ENCODE measurements around the gene EMC7. TPM values are rescaled to one million over a fixed set of nuclear protein-coding genes. Genes with fewer than 3 reads are reported as not detected.

Gene EMC7
- total RNA-seq, 1 donor, result 40.5 TPM

DNA sequence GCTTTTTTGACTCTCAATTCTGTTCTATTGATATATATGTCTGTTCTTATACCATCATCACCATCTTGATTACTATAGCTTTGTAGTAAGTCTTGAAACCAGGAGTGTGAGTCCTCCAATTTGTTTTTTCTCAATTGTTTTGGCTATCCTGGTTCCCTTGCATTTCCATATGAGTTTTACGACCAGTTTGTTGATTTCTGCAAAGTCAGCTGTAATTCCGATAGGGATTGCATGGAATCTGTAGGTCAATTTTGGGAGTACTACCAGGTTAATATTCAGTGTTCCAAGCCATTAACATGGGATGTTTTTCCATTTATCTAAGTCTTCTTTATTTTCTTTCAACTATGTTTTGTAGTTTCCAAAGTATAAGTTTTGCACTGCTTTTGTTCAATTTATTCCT lies 27.2 kb upstream of the EMC7 start:
- no peaks in the 10 kb centered on the region for H4K20me1 ChIP-seq (ENCODE audit: insufficient read depth, low read length)
- no peak overlapping the region for H3K4me3 ChIP-seq (ENCODE audit: insufficient read depth, low read length)
- H3K36me3 ChIP-seq (ENCODE audit: insufficient read depth, low read length), result no peaks in the 10 kb centered on the region
- H3K79me2 ChIP-seq (ENCODE audit: insufficient read depth, low read length), result no peaks in the 10 kb centered on the region
- DNase-seq (ENCODE audit: insufficient read length, low spot score, missing footprints), result no peak
- no peak overlapping the region for H3K27ac ChIP-seq (ENCODE audit: low read depth, low read length)
- TF ChIP-seq, protein P1, sequence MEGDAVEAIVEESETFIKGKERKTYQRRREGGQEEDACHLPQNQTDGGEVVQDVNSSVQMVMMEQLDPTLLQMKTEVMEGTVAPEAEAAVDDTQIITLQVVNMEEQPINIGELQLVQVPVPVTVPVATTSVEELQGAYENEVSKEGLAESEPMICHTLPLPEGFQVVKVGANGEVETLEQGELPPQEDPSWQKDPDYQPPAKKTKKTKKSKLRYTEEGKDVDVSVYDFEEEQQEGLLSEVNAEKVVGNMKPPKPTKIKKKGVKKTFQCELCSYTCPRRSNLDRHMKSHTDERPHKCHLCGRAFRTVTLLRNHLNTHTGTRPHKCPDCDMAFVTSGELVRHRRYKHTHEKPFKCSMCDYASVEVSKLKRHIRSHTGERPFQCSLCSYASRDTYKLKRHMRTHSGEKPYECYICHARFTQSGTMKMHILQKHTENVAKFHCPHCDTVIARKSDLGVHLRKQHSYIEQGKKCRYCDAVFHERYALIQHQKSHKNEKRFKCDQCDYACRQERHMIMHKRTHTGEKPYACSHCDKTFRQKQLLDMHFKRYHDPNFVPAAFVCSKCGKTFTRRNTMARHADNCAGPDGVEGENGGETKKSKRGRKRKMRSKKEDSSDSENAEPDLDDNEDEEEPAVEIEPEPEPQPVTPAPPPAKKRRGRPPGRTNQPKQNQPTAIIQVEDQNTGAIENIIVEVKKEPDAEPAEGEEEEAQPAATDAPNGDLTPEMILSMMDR (IDR thresholded peaks at IDR 0.05; ENCODE audit: extremely low read depth, low read depth, low read length), result no peak
- no peaks in the 10 kb centered on the region for H3K4me1 ChIP-seq (ENCODE audit: insufficient read depth, low read length)
- no peaks in the 10 kb centered on the region for H3K27me3 ChIP-seq (ENCODE audit: insufficient read depth, low read length)
- no peaks in the 10 kb centered on the region for H3K9me3 ChIP-seq (ENCODE audit: low read depth, low read length)
- no peak overlapping the region for H2AFZ ChIP-seq (ENCODE audit: low read length)
- H3K4me2 ChIP-seq (ENCODE audit: insufficient read depth, low read length), result no peak overlapping the region

- no peaks in the 10 kb centered on the region for H3K36me3 ChIP-seq (ENCODE audit: insufficient read depth, low read length)
- H3K27me3 ChIP-seq (ENCODE audit: insufficient read depth, low read length), result no peaks in the 10 kb centered on the region
- no peak overlapping the region for H3K4me2 ChIP-seq (ENCODE audit: insufficient read depth, low read length)
- DNase-seq (ENCODE audit: insufficient read length, low spot score, missing footprints), result no peak
- H3K27ac ChIP-seq (ENCODE audit: low read depth, low read length), result no peak overlapping the region
- TF ChIP-seq, protein P1 (IDR thresholded peaks at IDR 0.05; ENCODE audit: extremely low read depth, low read depth, low read length), result no peak
- peaks cover 5% of the 10 kb centered on the region for H3K4me1 ChIP-seq (ENCODE audit: insufficient read depth, low read length)
- no peaks in the 10 kb centered on the region for H3K9me3 ChIP-seq (ENCODE audit: low read depth, low read length)
- no peak overlapping the region for H2AFZ ChIP-seq (ENCODE audit: low read length)
- H3K4me3 ChIP-seq (ENCODE audit: insufficient read depth, low read length), result no peak overlapping the region
- H4K20me1 ChIP-seq (ENCODE audit: insufficient read depth, low read length), result no peaks in the 10 kb centered on the region
- no peaks in the 10 kb centered on the region for H3K79me2 ChIP-seq (ENCODE audit: insufficient read depth, low read length)
Observed at GRCh38 chr15:34126522-34126921, 24.9 kb upstream of the EMC7 start.

- H3K27me3 ChIP-seq (ENCODE audit: insufficient read depth, low read length), result no peaks in the 10 kb centered on the region
- no peaks in the 10 kb centered on the region for H3K79me2 ChIP-seq (ENCODE audit: insufficient read depth, low read length)
- H3K4me1 ChIP-seq (ENCODE audit: insufficient read depth, low read length), result peaks cover 5% of the 10 kb centered on the region
- H3K36me3 ChIP-seq (ENCODE audit: insufficient read depth, low read length), result no peaks in the 10 kb centered on the region
- no peak overlapping the region for H3K4me3 ChIP-seq (ENCODE audit: insufficient read depth, low read length)
- no peak overlapping the region for H3K27ac ChIP-seq (ENCODE audit: low read depth, low read length)
- no peak overlapping the region for H2AFZ ChIP-seq (ENCODE audit: low read length)
- no peaks in the 10 kb centered on the region for H4K20me1 ChIP-seq (ENCODE audit: insufficient read depth, low read length)
- TF ChIP-seq, protein P1 (IDR thresholded peaks at IDR 0.05; ENCODE audit: extremely low read depth, low read depth, low read length), result no peak
- H3K4me2 ChIP-seq (ENCODE audit: insufficient read depth, low read length), result no peak overlapping the region
- DNase-seq (ENCODE audit: insufficient read length, low spot score, missing footprints), result no peak
- H3K9me3 ChIP-seq (ENCODE audit: low read depth, low read length), result no peaks in the 10 kb centered on the region
Observed at GRCh38 chr15:34125945-34126344, 24.3 kb upstream of the EMC7 start.

GRCh38 chr15:34124651-34125050 lies 23.0 kb upstream of the EMC7 start:
- TF ChIP-seq, protein P1 (IDR thresholded peaks at IDR 0.05; ENCODE audit: extremely low read depth, low read depth, low read length), result no peak
- no peak overlapping the region for H3K27ac ChIP-seq (ENCODE audit: low read depth, low read length)
- H2AFZ ChIP-seq (ENCODE audit: low read length), result no peak overlapping the region
- no peaks in the 10 kb centered on the region for H3K9me3 ChIP-seq (ENCODE audit: low read depth, low read length)
- H3K4me1 ChIP-seq (ENCODE audit: insufficient read depth, low read length), result peaks cover 5% of the 10 kb centered on the region
- H4K20me1 ChIP-seq (ENCODE audit: insufficient read depth, low read length), result no peaks in the 10 kb centered on the region
- no peak overlapping the region for H3K4me3 ChIP-seq (ENCODE audit: insufficient read depth, low read length)
- no peaks in the 10 kb centered on the region for H3K79me2 ChIP-seq (ENCODE audit: insufficient read depth, low read length)
- H3K36me3 ChIP-seq (ENCODE audit: insufficient read depth, low read length), result no peaks in the 10 kb centered on the region
- no peaks in the 10 kb centered on the region for H3K27me3 ChIP-seq (ENCODE audit: insufficient read depth, low read length)
- no peak overlapping the region for H3K4me2 ChIP-seq (ENCODE audit: insufficient read depth, low read length)
- DNase-seq (ENCODE audit: insufficient read length, low spot score, missing footprints), result no peak
